ENCODE data around the gene ZNF512. TPM values are rescaled to one million over a fixed set of nuclear protein-coding genes. Genes with fewer than 3 reads are reported as not detected.
A peak's percentile ranks its signal among the peaks of the same experiment; 100 is the strongest.

The ZNF512 gene
- total and polyA plus RNA-seq, 2 of the 13 experiments (the other 11 are each of a cell fraction or from before 2014, with no cell fraction given), result 29.8 to 31.0 TPM

DNA sequence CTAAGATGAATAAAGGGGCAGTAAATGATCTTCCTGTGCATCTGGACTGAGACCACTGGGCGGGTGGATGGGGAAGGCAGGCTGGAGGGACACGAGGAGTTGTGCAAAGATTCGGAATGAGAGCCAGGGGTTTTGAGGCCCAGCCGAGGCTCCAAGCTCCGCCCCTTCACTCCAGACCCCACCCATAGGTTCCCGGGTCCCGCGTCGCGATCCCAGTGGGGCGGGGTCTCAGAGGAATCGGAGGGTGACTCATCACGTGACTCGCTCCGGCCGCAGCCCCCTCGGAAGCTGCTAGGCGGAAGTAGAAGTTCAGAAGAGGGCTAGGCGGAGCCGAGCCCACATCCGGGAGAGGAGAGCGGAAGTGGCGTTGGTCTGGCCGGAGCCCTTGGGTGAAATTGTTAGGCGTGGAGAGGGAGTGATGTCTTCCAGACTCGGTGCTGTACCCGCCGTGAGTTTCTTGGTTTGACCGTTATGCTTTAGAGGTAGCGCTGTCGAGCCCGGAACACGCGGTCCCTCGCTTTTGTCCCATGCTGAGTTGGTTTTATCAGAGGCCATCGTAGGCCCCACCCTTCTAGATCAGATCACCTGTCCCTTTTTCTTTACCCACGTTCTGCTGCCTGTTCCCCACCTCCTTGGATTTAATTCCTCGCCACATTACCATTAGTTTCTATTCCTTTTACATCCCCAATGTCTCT, at the start of gene ZNF512 (continued):
- TF ChIP-seq HMG20A (CRISPR knock-in tag; IDR thresholded peaks at IDR 0.05; ENCODE audit: borderline replicate concordance) (no peak; the same call in 1 of the 2 replicates), ZNF337 (CRISPR knock-in tag; IDR thresholded peaks at IDR 0.05; ENCODE audit: borderline replicate concordance, low read depth) (no peak), FOXK1 (CRISPR knock-in tag; IDR thresholded peaks at IDR 0.05; ENCODE audit: borderline replicate concordance, low read depth) (peak; percentile 80; the same call in 1 of the 2 replicates), GFI1 (CRISPR knock-in tag; IDR thresholded peaks at IDR 0.05; ENCODE audit: borderline replicate concordance) (0 out of 2 replicates have a peak, but pooled peaks have one; percentile 2), ZNF180 (CRISPR knock-in tag; IDR thresholded peaks at IDR 0.05; ENCODE audit: borderline replicate concordance, low read depth) (no peak), KDM1A (CRISPR knock-in tag; IDR thresholded peaks at IDR 0.05) (no peak), ESRRA (CRISPR knock-in tag; IDR thresholded peaks at IDR 0.05; ENCODE audit: low read depth) (no peak; the same call in 1 of the 2 replicates), SMAD3 (CRISPR knock-in tag; IDR thresholded peaks at IDR 0.05) (0 out of 2 replicates have a peak, but pooled peaks have one; percentile 83), HDAC6 (IDR thresholded peaks at IDR 0.05; ENCODE audit: low read depth, low read length) (no peak), RFX3 (CRISPR knock-in tag; IDR thresholded peaks at IDR 0.05) (no peak), KDM4B (CRISPR knock-in tag; IDR thresholded peaks at IDR 0.05) (peak; percentile 75; the same call in 1 of the 2 replicates), CC2D1A (CRISPR knock-in tag; IDR thresholded peaks at IDR 0.05) (no peak), MED13 (CRISPR knock-in tag; IDR thresholded peaks at IDR 0.05) (peak; percentile 73), SRY (CRISPR knock-in tag; IDR thresholded peaks at IDR 0.05) (peak; percentile 66; the same call in 1 of the 2 replicates), HOXD1 (CRISPR knock-in tag; IDR thresholded peaks at IDR 0.05) (peak; percentile 69; the same call in 1 of the 2 replicates), ZBTB20 (CRISPR knock-in tag; IDR thresholded peaks at IDR 0.05; ENCODE audit: borderline replicate concordance, low read depth) (0 out of 2 replicates have a peak, but pooled peaks have one; percentile 32)
- TF ChIP-seq, protein P1, sequence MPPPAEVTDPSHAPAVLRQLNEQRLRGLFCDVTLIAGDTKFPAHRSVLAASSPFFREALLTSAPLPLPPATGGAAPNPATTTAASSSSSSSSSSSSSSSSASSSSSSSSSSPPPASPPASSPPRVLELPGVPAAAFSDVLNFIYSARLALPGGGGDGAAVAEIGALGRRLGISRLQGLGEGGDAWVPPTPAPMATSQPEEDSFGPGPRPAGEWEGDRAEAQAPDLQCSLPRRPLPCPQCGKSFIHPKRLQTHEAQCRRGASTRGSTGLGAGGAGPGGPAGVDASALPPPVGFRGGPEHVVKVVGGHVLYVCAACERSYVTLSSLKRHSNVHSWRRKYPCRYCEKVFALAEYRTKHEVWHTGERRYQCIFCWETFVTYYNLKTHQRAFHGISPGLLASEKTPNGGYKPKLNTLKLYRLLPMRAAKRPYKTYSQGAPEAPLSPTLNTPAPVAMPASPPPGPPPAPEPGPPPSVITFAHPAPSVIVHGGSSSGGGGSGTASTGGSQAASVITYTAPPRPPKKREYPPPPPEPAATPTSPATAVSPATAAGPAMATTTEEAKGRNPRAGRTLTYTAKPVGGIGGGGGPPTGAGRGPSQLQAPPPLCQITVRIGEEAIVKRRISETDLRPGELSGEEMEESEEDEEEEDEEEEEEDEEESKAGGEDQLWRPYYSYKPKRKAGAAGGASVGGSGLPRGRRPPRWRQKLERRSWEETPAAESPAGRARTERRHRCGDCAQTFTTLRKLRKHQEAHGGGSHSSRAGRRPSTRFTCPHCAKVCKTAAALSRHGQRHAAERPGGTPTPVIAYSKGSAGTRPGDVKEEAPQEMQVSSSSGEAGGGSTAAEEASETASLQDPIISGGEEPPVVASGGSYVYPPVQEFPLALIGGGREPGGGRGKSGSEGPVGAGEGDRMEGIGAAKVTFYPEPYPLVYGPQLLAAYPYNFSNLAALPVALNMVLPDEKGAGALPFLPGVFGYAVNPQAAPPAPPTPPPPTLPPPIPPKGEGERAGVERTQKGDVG (CRISPR knock-in tag; IDR thresholded peaks at IDR 0.05; ENCODE audit: borderline replicate concordance), result 0 out of 2 replicates have a peak, but pooled peaks have one; percentile 55
- TF ChIP-seq, protein P2, sequence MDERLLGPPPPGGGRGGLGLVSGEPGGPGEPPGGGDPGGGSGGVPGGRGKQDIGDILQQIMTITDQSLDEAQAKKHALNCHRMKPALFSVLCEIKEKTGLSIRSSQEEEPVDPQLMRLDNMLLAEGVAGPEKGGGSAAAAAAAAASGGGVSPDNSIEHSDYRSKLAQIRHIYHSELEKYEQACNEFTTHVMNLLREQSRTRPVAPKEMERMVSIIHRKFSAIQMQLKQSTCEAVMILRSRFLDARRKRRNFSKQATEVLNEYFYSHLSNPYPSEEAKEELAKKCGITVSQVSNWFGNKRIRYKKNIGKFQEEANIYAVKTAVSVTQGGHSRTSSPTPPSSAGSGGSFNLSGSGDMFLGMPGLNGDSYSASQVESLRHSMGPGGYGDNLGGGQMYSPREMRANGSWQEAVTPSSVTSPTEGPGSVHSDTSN (CRISPR knock-in tag; IDR thresholded peaks at IDR 0.05), result no peak
- TF ChIP-seq, protein P3, sequence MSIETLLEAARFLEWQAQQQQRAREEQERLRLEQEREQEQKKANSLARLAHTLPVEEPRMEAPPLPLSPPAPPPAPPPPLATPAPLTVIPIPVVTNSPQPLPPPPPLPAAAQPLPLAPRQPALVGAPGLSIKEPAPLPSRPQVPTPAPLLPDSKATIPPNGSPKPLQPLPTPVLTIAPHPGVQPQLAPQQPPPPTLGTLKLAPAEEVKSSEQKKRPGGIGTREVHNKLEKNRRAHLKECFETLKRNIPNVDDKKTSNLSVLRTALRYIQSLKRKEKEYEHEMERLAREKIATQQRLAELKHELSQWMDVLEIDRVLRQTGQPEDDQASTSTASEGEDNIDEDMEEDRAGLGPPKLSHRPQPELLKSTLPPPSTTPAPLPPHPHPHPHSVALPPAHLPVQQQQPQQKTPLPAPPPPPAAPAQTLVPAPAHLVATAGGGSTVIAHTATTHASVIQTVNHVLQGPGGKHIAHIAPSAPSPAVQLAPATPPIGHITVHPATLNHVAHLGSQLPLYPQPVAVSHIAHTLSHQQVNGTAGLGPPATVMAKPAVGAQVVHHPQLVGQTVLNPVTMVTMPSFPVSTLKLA (IDR thresholded peaks at IDR 0.05), result peak; percentile 57
- TF ChIP-seq, protein P4, sequence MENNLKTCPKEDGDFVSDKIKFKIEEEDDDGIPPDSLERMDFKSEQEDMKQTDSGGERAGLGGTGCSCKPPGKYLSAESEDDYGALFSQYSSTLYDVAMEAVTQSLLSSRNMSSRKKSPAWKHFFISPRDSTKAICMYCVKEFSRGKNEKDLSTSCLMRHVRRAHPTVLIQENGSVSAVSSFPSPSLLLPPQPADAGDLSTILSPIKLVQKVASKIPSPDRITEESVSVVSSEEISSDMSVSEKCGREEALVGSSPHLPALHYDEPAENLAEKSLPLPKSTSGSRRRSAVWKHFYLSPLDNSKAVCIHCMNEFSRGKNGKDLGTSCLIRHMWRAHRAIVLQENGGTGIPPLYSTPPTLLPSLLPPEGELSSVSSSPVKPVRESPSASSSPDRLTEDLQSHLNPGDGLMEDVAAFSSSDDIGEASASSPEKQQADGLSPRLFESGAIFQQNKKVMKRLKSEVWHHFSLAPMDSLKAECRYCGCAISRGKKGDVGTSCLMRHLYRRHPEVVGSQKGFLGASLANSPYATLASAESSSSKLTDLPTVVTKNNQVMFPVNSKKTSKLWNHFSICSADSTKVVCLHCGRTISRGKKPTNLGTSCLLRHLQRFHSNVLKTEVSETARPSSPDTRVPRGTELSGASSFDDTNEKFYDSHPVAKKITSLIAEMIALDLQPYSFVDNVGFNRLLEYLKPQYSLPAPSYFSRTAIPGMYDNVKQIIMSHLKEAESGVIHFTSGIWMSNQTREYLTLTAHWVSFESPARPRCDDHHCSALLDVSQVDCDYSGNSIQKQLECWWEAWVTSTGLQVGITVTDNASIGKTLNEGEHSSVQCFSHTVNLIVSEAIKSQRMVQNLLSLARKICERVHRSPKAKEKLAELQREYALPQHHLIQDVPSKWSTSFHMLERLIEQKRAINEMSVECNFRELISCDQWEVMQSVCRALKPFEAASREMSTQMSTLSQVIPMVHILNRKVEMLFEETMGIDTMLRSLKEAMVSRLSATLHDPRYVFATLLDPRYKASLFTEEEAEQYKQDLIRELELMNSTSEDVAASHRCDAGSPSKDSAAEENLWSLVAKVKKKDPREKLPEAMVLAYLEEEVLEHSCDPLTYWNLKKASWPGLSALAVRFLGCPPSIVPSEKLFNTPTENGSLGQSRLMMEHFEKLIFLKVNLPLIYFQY (CRISPR knock-in tag; IDR thresholded peaks at IDR 0.05; ENCODE audit: borderline replicate concordance), result no peak; the same call in 1 of the 2 replicates
